Measurements from ENCODE around the gene BTNL8.

BTNL8 gene

DNA sequence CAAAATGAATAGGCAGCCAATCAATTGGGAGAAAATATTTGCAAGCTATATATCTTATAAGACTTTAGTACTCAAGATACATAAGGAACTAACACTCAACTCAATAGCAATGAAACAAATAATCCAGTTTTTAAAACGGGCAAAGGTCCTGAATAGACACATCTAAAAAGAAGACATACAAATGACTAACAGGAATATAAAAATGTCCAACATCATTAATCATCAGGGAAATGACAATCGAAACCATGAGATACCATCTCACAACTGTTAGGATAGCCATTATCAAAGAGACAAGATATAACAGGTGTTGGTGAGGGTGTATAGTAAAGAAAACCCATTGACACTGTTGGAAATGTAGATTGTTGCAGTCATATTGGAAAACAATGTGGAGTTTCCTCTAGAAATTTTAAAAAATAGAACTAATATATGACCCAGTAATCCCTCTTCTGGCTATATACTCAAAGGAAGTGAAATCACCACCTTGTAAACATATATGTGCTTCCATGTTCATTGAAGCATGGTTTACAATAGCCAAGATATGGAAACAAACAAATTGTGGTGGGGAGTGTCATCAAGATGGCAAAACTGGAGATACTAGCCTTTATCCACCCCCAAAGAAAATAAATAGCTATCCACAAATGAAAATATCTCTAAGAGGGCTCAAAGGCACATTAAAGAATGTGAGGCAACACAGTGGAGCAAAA lies 75.8 kb downstream of the BTNL8 start:
- DNase-seq = no peak

DNA sequence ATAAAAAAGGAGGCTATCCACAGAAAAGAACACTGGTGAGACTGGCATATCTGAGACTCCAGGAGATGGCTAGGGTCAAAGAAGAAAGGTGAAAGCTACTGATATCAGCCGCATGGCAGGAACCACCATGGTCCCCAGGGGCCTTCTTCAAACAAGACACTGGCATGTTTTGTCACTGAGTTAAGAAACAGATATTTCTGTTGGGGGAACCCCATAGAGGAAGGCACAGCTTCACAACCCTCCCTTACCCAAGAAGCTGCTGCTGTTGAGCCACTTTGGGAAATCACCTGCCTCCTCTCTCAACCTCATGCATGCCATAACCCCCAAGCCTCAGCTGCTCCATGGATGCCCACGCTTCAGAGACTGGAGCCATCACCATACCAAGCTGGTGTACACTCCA lies 76.4 kb downstream of the BTNL8 start:
- DNase-seq = no peak

DNA sequence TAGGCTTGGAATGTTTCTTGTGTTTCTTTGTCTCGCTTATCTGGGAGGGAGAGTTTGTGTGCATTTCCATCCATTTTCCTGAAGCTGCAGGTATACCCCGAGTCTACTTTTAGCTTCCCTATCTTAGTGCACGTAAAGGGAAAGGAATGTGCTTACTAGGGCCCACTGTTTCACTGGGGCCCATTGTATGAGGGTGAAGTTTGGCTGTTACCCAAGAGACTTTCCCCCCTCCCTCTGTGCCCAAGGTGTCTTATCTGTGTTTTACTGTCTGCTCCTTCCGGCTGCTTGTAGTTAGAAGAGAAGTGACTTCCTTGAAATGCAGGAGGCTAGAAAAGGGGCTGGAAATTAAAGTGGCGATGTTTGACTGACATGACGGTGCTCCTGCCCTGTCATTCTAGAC lies 77.6 kb downstream of the BTNL8 start:
- DNase-seq = no peak

DNA sequence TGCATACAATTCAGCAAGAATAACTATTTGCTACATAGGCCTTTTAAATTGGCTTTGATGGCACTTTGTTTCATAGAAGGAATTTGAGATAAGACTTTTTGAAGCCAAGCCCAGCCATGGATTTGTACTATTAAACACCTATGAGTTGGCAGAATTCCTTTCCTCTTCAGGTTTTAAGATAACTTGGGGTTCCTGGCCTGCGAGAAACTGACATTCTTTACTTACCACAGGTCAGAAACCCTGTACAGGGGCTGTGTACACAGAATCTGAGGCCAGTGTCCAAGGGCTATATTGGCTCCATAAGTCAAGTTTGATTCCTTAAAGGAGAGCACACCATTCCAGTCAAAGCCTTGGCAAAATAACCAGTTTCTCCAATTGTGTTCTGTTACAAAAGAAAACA lies 78.9 kb downstream of the BTNL8 start:
- no peak for DNase-seq

DNA sequence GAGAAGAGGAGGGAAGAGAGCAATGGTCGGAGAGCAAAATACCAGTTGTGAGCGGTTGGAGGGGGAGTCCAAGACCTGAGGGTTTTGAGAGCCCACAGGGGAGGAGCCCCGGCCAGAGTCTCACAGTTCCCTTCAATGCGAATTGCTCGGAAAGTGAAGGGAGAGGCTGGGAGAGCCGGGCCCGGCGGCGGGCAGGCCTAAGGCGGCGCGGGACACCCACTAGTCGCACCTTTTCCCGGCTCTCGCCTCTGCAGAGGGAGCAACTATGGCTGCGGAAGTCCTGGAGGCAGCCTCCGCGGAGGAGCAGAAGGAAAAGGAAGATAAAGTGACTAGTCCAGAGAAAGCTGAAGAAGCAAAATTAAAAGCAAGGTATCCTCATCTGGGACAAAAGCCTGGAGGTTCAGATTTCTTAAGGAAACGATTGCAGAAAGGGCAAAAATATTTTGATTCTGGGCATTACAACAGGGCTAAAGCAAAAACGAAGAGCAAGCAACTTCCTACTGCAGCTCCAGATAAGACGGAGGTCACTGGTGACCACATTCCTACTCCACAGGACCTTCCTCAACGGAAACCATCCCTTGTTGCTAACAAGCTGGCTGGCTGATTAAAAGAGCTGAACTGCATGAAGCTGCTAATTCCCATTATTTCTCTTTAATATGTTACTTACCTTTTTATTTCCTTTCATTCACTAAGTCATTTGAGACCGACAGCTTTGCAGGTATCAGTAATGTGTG lies 83.2 kb downstream of the BTNL8 start:
- no peak for DNase-seq

DNA sequence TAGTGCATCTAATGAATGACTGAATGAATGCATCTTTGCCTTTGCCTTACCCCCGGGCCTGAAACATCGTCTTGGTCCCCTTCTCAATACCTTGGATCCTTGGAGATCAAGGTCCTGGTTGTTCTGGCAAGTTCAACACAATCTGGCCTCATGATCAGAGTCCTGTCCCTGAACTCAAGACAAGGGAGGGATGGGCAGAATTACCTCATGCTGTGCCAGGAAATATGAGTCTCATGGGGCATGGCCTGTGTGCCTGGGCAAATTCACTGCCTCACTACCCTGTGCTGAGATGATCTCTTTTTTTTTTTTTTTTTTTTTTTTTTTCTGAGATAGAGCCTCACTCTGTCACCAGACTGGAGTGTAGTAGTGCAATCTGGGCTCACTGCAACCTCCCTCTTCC lies 89.1 kb downstream of the BTNL8 start:
- DNase-seq = no peak

DNA sequence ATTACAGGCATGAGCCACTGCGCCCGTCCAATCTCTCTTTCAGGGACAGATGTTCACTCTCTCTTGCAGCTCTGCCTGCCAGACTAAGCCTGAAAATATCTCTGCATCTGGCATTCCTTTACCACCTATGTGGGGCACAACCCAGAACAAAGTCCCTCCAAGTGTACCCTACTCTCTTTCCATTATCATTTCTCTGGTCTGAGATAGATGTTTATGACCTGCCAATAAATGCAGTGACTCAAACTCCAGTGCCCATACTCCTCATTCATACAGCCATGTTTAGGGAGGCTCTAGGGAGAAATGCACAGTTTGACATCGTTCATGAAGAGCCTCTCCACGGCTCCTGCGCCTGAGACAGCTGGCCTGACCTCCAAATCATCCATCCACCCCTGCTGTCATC lies 89.6 kb downstream of the BTNL8 start, which contains the start of gene BTNL3:
BTNL3 (plus strand) TSS at position 255 of the 400 bp plus-strand sequence. CDS start 183 bp downstream, outside the sequence.
- DNase-seq = no peak

DNA sequence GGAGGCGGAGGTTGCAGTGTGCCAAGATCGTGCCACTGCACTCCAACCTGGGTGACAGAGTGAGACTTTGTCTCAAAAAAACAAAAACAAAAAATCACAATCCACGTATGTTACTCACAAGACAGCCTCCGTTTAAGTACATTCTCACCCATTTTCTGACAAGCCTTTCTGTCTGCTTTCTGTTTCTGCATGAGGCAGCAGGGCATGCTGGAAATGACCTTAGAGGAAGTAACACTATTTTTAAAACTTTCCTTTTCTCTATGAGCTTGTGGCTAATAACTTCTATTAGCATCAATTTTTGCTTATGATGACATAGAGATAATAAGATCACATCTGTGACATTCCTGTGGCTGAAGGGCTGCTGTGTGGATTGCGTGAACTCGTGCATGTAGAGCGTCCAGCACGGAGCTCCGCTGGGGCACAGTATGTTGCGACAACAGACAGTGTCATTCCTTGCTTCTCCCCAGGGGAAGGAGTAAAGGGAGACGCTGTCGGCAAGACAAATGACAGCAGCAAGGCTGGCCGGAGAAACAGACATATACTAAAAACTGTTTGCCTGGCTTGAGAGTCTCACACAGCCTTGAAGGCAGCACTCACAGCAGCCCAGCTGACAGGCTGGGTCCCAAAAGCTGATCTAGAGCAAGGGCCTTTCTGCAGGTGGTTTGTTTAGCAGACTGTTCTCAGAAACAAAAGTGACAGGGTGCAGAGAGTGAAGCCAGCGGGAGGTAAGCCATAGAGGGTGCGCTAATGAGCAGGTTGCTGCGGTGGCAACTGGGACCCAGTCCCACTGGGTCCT lies 91.3 kb downstream of the BTNL8 start:
- no peak for DNase-seq

DNA sequence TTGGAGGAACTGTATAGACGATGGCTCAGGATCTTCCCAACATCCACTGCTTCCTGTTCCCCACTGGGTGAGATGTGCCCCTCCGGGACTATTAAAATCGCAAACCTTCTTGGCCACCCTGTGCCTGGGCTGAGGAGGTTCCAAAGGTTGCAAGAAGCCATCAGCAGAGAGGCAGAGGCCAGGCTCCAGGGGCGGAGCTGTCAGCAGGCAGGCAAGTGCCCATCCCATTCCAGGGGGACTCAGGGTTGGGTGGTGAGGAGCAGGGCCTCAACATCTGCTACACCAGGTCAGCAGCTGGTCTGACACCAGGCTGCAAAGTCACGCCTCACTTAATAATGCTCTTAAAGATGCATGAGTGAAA lies 91.9 kb downstream of the BTNL8 start:
- no peak for DNase-seq

Data from central memory CD4-positive, alpha-beta T cell (primary cell).